Activated CD4-positive, alpha-beta T cell treated with anti-CD3 and anti-CD28 coated beads, Interleukin-2, amount 50 U/mL, for 24 hours (primary cell): ENCODE data around the gene ATP6AP2.

ENCODE experiments used
- DNase-seq, 2 donors: peaks; one replicate each; pipeline ENCODE4 v3.0.0-alpha.2; 2020; ENCODE audit warnings: low read depth in 1 of 2, low spot score in 1 of 2

ATP6AP2 gene

GRCh38 chrX:40632199-40632598 lies 51.4 kb downstream of the ATP6AP2 start:
- no peak for DNase-seq

DNA sequence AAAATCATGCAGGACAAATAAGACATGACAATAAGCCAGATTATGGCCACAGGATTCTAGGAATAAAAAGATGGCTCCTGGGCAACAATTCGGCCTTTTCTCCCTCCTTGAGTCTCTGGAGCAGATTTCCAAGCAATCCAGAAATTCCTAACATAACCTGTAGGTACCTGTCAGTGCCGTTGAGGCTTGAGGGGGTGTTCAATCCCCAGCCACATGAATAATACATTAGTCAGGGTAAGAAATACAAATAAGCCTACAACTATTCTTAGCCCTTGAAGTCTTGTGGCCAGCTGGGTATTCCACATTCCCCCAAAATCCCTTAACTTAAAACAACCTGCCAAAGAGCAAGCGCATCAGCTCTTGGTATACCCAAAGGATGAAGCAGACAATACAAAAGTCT lies 56.9 kb downstream of the ATP6AP2 start:
- no peak for DNase-seq

- no peak for DNase-seq
These were observed 63.4 kb downstream of the ATP6AP2 start for GRCh38 chrX:40644176-40644575.

GRCh38 chrX:40644821-40645358 lies 64.1 kb downstream of the ATP6AP2 start:
- peak in 1 of 2 donors; percentile 0 for DNase-seq

DNA sequence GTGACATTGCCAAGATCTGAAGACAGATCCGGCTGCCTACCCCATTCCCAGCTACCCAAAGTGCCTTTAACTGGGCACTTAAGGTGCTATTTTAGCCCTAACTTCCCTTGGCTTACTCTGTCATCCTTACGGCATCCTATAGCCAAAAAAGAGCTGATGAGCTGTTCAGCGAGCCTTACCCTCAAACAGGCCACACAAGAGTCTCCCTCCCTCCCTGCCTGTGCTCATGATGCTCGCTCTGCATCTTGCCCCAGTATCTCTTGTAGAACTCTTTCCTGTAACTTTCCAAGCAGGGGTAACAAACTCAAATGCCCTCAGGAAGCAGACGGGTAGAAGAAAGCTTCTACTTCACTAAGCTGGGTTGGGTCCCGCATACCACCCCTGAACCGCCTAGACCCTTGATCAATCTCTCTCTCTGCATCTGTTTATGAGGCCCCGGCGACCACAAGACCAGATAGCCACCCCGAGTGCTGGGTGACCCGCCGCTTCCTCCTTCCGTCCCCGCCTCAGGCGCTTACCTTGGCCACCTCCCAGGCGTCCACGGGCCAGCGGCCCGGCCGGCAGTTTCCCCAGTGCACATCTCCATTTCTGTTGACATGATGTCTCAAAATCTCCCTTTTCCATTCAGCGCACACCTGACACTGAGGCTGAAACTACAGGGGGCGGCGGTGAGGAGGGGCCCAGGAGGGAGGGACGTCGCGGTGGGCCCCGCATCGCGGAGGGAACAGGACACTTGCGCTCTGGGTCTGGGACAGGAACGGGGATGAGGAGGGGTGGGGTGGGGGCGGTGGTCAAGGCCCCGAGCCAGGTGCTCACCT lies 65.9 kb downstream of the ATP6AP2 start:
- peak in 1 of 2 donors; percentile 2 for DNase-seq

DNA sequence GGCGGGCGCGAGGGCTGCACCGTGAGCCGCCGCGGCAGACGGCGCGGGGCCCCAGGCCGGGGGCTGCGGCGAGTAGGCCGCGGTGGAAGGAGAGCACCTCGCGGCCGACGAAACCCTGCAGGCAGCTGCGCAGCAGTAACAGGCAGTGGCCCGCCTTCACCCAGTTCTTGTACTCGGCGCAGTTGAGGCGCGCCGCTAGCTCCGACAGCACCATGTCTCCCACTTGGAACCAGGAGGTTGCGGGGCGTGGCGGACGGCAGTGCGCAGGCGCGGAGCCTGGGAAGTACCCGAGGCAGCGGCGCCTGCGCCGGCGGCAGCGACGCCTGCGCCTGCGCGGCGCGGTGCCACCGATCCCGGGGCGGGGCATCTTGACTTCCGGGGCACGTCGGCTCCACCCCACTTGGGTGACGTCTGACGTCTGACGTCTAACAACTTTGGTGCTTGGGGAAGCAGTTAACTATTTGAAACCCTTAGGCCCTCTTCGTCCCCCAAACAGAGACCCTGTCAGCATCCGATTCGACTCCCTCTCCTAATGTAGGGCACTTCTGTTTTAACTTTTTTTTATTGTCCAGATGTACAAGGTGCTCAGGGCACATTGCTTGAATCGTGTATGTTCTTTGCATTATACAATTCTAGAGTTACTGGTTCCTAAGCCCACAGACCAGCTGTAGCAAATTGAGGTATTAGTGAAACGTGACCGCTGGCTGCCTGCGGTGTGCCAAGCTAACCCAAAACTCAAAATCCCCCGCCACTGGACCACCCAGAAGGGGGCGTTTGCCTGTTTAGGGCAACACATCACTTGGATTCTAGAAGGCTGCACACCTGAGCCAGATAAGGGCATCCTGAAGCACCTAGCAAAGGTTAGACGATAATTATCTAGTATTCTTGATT lies 66.8 kb downstream of the ATP6AP2 start, which contains the start of gene CXorf38:
TSS of gene CXorf38 (minus strand) at position 255 of the 891 bp plus-strand sequence. CDS start at position 214, 41 bp downstream.
- DNase-seq: peak; percentile 79 to 81

GRCh38 chrX:40651620-40652223 lies 71.0 kb downstream of the ATP6AP2 start:
- DNase-seq: peak; percentile 24 to 46

GRCh38 chrX:40652664-40653063 lies 71.9 kb downstream of the ATP6AP2 start:
- no peak for DNase-seq

DNA sequence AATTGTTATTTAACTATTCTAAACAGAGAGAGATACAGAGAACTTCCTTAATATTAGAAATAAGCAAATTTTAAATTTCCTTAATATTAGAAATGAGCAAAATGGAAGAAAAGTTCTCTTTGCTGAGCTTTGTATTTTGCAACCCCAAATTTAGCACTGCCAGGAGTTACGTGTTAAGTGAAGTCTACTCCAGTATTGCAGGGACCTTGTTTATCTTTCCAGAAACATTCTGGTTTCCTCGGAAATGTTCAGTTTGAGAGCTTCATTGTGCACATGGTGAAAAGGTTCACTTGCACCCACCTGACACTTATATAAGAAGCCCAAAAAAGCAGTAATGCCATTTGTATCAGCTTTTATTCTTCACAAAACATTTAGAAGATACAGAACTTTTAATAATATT lies 72.8 kb downstream of the ATP6AP2 start:
- no peak for DNase-seq
